ENCODE data around the gene UACA. TPM values are rescaled to one million over a fixed set of nuclear protein-coding genes. Genes with fewer than 3 reads are reported as not detected.

UACA gene
- polyA plus RNA-seq, 1 of the 3 experiments (the other 2 are of a cell fraction): 35.9 TPM

DNA sequence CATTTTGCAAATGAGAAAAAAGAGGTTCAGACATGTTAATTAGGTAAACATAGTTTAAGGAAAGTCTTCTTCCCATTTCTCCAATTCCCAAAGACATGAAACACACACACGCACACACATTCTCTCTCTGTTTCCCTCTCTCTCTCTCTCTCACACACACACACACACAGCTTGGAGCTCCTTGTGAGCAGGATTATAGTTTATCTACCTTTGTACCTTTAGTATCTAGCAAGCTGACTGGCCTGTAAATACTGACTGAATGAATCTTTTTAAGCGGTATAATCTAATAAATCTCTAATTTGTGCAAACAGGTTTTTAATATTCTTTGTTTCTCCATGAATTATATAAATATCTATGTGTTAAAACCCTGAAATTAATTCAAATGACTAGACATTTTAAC, 73.3 kb downstream of the UACA start:
- H3K9me2 ChIP-seq: no peaks in the 10 kb centered on the region
- peaks cover 3% of the 10 kb centered on the region; the same call in 1 of the 2 replicates for H4K20me1 ChIP-seq (ENCODE audit: insufficient read depth)
- H3K36me3 ChIP-seq (replicated peaks in 1 of 2; ENCODE audit: control insufficient read depth in 1 of 2, insufficient read depth in 2 of 2, low read length in 1 of 2): peaks cover 28 to 88% of the 10 kb centered on the region in 2 experiments
- H3K9me3 ChIP-seq: no peaks in the 10 kb centered on the region
- TF ChIP-seq, protein P1, sequence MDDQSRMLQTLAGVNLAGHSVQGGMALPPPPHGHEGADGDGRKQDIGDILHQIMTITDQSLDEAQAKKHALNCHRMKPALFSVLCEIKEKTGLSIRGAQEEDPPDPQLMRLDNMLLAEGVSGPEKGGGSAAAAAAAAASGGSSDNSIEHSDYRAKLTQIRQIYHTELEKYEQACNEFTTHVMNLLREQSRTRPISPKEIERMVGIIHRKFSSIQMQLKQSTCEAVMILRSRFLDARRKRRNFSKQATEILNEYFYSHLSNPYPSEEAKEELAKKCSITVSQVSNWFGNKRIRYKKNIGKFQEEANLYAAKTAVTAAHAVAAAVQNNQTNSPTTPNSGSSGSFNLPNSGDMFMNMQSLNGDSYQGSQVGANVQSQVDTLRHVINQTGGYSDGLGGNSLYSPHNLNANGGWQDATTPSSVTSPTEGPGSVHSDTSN (IDR thresholded peaks at IDR 0.05): no peak
- TF ChIP-seq EZH2phosphoT487 (IDR thresholded peaks at IDR 0.05; ENCODE audit: borderline replicate concordance, low read depth) (no peak), NFIC (IDR thresholded peaks at IDR 0.05; ENCODE audit: borderline replicate concordance) (no peak), FOXM1 (IDR thresholded peaks at IDR 0.05; ENCODE audit: low read depth) (no peak), YY1 (IDR thresholded peaks at IDR 0.05; ENCODE audit: low read depth) (no peak), ELF1 (IDR thresholded peaks at IDR 0.05) (no peak), RFX5 (IDR thresholded peaks at IDR 0.05; ENCODE audit: low read length) (no peak), MXI1 (IDR thresholded peaks at IDR 0.05; ENCODE audit: low read depth, low read length) (no peak), TCF12 (IDR thresholded peaks at IDR 0.05) (no peak), RCOR1 (IDR thresholded peaks at IDR 0.05; ENCODE audit: low read length) (no peak), FOSL2 (IDR thresholded peaks at IDR 0.05; ENCODE audit: borderline replicate concordance, low read depth) (no peak), TAF1 (IDR thresholded peaks at IDR 0.05; ENCODE audit: borderline replicate concordance, low read depth, low read length) (no peak), POLR2AphosphoS5 (IDR thresholded peaks at IDR 0.05; ENCODE audit: low read depth, low read length) (no peak), GABPA (IDR thresholded peaks at IDR 0.05; ENCODE audit: low read depth) (no peak)
- TF ChIP-seq, protein P2, sequence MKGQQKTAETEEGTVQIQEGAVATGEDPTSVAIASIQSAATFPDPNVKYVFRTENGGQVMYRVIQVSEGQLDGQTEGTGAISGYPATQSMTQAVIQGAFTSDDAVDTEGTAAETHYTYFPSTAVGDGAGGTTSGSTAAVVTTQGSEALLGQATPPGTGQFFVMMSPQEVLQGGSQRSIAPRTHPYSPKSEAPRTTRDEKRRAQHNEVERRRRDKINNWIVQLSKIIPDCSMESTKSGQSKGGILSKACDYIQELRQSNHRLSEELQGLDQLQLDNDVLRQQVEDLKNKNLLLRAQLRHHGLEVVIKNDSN (IDR thresholded peaks at IDR 0.05; ENCODE audit: borderline replicate concordance, low read depth): no peak
- TF ChIP-seq, protein P3, sequence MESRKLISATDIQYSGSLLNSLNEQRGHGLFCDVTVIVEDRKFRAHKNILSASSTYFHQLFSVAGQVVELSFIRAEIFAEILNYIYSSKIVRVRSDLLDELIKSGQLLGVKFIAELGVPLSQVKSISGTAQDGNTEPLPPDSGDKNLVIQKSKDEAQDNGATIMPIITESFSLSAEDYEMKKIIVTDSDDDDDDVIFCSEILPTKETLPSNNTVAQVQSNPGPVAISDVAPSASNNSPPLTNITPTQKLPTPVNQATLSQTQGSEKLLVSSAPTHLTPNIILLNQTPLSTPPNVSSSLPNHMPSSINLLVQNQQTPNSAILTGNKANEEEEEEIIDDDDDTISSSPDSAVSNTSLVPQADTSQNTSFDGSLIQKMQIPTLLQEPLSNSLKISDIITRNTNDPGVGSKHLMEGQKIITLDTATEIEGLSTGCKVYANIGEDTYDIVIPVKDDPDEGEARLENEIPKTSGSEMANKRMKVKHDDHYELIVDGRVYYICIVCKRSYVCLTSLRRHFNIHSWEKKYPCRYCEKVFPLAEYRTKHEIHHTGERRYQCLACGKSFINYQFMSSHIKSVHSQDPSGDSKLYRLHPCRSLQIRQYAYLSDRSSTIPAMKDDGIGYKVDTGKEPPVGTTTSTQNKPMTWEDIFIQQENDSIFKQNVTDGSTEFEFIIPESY (IDR thresholded peaks at IDR 0.05; ENCODE audit: borderline replicate concordance, low read depth): no peak
- TF ChIP-seq, protein P4, sequence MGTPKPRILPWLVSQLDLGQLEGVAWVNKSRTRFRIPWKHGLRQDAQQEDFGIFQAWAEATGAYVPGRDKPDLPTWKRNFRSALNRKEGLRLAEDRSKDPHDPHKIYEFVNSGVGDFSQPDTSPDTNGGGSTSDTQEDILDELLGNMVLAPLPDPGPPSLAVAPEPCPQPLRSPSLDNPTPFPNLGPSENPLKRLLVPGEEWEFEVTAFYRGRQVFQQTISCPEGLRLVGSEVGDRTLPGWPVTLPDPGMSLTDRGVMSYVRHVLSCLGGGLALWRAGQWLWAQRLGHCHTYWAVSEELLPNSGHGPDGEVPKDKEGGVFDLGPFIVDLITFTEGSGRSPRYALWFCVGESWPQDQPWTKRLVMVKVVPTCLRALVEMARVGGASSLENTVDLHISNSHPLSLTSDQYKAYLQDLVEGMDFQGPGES (IDR thresholded peaks at IDR 0.05; ENCODE audit: low read depth, low read length): no peak
- TF ChIP-seq, protein P5, sequence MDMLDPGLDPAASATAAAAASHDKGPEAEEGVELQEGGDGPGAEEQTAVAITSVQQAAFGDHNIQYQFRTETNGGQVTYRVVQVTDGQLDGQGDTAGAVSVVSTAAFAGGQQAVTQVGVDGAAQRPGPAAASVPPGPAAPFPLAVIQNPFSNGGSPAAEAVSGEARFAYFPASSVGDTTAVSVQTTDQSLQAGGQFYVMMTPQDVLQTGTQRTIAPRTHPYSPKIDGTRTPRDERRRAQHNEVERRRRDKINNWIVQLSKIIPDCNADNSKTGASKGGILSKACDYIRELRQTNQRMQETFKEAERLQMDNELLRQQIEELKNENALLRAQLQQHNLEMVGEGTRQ (IDR thresholded peaks at IDR 0.05; ENCODE audit: borderline replicate concordance, low read depth, low read length): no peak
- TF ChIP-seq, protein P6, sequence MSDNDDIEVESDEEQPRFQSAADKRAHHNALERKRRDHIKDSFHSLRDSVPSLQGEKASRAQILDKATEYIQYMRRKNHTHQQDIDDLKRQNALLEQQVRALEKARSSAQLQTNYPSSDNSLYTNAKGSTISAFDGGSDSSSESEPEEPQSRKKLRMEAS (IDR thresholded peaks at IDR 0.05; ENCODE audit: low read depth): no peak
- peaks cover 95% of the 10 kb centered on the region for H3K79me2 ChIP-seq (ENCODE audit: insufficient read depth)
- ChIA-PET POLR2A (no interaction called here), CTCF (interaction anchor here (3.8 kb wide), 1 partner anchor 10 kb away, joined by 23 read pairs; no protein-coding TSS in a partner anchor)
- H3K4me2 ChIP-seq: no peak overlapping the region
- H3K4me1 ChIP-seq (ENCODE audit: control insufficient read depth in 1 of 2, insufficient read depth in 2 of 2, low read depth in 1 of 2, low read length in 1 of 2): peaks cover 5 to 23% of the 10 kb centered on the region in 2 experiments; a peak in 3 of 4 replicates
- H3K27ac ChIP-seq (ENCODE audit: low read depth in 2 of 2, low read length in 1 of 2): peak overlapping the region; percentile 1 to 39; a peak in 2 of 4 replicates
- no peak for DNase-seq
- H3F3A ChIP-seq (replicated peaks; ENCODE audit: insufficient read depth): peaks cover 21% of the 10 kb centered on the region
- WGBS (ENCODE audit: low lambda C conversion rate): 91% methylated on average over 2 of the region's 2 CpGs
- no peak overlapping the region for H3K4me3 ChIP-seq (ENCODE audit: low read depth in 2 of 2, low read length in 1 of 2)
- H3K27me3 ChIP-seq (ENCODE audit: insufficient read depth): no peaks in the 10 kb centered on the region
- no peak overlapping the region for H3K9ac ChIP-seq
- H2AFZ ChIP-seq (ENCODE audit: low read depth): no peak overlapping the region

Measured in SK-N-SH (cell line).